Kidney capillary endothelial cell (primary cell): ENCODE results near the gene CDK19.
"Not testable (repeated sequence)": the region's sequence is repeated elsewhere in the genome, so short reads cannot be mapped to it uniquely, and the experiment has no call there.

ENCODE experiments used
- DNase-seq: peaks from one replicate; pipeline ENCODE4 v3.0.0-alpha.2; 2018; ENCODE audit warnings: low spot score

CDK19 gene

GRCh38 chr6:110813338-110814101 lies 1.7 kb downstream of the CDK19 start:
- no peak for DNase-seq

GRCh38 chr6:110812719-110813118 lies 2.5 kb downstream of the CDK19 start:
- DNase-seq = no peak

GRCh38 chr6:110810896-110811586 lies 4.2 kb downstream of the CDK19 start:
- no peak for DNase-seq

- DNase-seq = no peak
Measured at GRCh38 chr6:110809792-110810191, 5.5 kb downstream of the CDK19 start.

GRCh38 chr6:110802175-110802574 lies 13.1 kb downstream of the CDK19 start:
- not testable (repeated sequence) for DNase-seq

GRCh38 chr6:110800839-110801196 lies 14.5 kb downstream of the CDK19 start:
- no peak for DNase-seq

GRCh38 chr6:110800196-110800838 lies 15.0 kb downstream of the CDK19 start:
- DNase-seq = no peak

- DNase-seq = no peak
Measured at GRCh38 chr6:110799655-110800054, 15.6 kb downstream of the CDK19 start.

GRCh38 chr6:110799189-110799588 lies 16.1 kb downstream of the CDK19 start:
- DNase-seq = no peak

- DNase-seq = no peak
Measured at GRCh38 chr6:110795271-110795670, 20.0 kb downstream of the CDK19 start.

GRCh38 chr6:110786696-110787095 lies 28.6 kb downstream of the CDK19 start:
- DNase-seq = no peak

GRCh38 chr6:110786271-110786670 lies 29.0 kb downstream of the CDK19 start:
- no peak for DNase-seq

GRCh38 chr6:110784610-110784979 lies 30.7 kb downstream of the CDK19 start:
- DNase-seq = no peak

GRCh38 chr6:110781522-110782214 lies 33.6 kb downstream of the CDK19 start:
- no peak for DNase-seq

- DNase-seq = no peak
Measured at GRCh38 chr6:110778333-110778732, 36.9 kb downstream of the CDK19 start.

- DNase-seq = no peak
Measured at GRCh38 chr6:110777636-110778035, 37.6 kb downstream of the CDK19 start.

- DNase-seq = no peak
Measured at GRCh38 chr6:110776413-110776812, 38.9 kb downstream of the CDK19 start.

GRCh38 chr6:110769923-110770322 lies 45.3 kb downstream of the CDK19 start:
- DNase-seq = no peak

- DNase-seq = no peak
Measured at GRCh38 chr6:110768057-110768456, 47.2 kb downstream of the CDK19 start.

- DNase-seq = no peak
Measured at GRCh38 chr6:110761371-110761770, 53.9 kb downstream of the CDK19 start.

- DNase-seq = no peak
Measured at GRCh38 chr6:110760589-110760988, 54.7 kb downstream of the CDK19 start.

- not testable (repeated sequence) for DNase-seq
Measured at GRCh38 chr6:110760098-110760497, 55.2 kb downstream of the CDK19 start.

- no peak for DNase-seq
Measured at GRCh38 chr6:110757926-110758325, 57.3 kb downstream of the CDK19 start.
